Caco-2 (cell line): Measurements from ENCODE around the gene PPP4R1. TPM values are rescaled to one million over a fixed set of nuclear protein-coding genes. Genes with fewer than 3 reads are reported as not detected.
A peak's percentile ranks its signal among the peaks of the same experiment; 100 is the strongest.

ENCODE experiments used
- BruUV-seq: library from RNA; stranded (reverse); fragments of 400-500 nt; replicated peaks from 2 replicates; lab custom pipeline; 2021; lab: Mats Ljungman, UMichigan
- CTCF ChIA-PET: fragments of 300-600 bp; sonication (Branson Sonifier 250); formaldehyde crosslinking; loops from one replicate; lab custom pipeline; 2022; ENCODE audit warnings: antibody characterized with exemption; lab: Charles Lee
- POLR2A ChIA-PET: fragments of 300-600 bp; sonication (Branson Sonifier 250); formaldehyde crosslinking; loops from one replicate; lab custom pipeline; 2022; ENCODE audit warnings: antibody characterized with exemption; lab: Charles Lee
- DNase-seq, 2 experiments: peaks; one replicate each; pipeline versions ENCODE4 v3.0.0 to v3.0.0-alpha.2; 2020 to 2022
- H3K27me3 ChIP-seq: replicated peaks from 2 replicates; pipeline ENCODE4 v1.6.0; 2011; ENCODE audit warnings: low read length; ENCODE audit not compliant: control insufficient read depth, insufficient read depth
- H3K36me3 ChIP-seq: 2 replicates; pipeline ENCODE4 v1.5.1; 2011; ENCODE audit warnings: low read length; ENCODE audit not compliant: control insufficient read depth, insufficient read depth
- H3K4me1 ChIP-seq: fragments of 250-450 bp; sonication (Bioruptor Pico); 2 replicates; pipeline ENCODE4 v1.5.1; 2020; ENCODE audit warnings: mild to moderate bottlenecking
- H3K4me3 ChIP-seq: 2 replicates; pipeline ENCODE4 v1.5.1; 2011; ENCODE audit warnings: low read depth, mild to moderate bottlenecking, control low read depth, low read length
- H3K9me3 ChIP-seq: fragments of 250-450 bp; sonication (Bioruptor Pico); 2 replicates; pipeline ENCODE4 v1.5.1; 2020; ENCODE audit warnings: mild to moderate bottlenecking, moderate library complexity
- H3K27ac Mint-ChIP-seq: one replicate; pipeline ENCODE4 v1.8.0; 2022; ENCODE audit warnings: mixed read lengths; ENCODE audit not compliant: unreplicated experiment
- H3K27me3 Mint-ChIP-seq: one replicate; pipeline ENCODE4 v1.8.0; 2022; ENCODE audit warnings: mixed read lengths; ENCODE audit not compliant: insufficient read depth, unreplicated experiment
- H3K36me3 Mint-ChIP-seq: one replicate; pipeline ENCODE4 v1.8.0; 2022; ENCODE audit warnings: mild to moderate bottlenecking, mixed read lengths; ENCODE audit not compliant: insufficient read depth, unreplicated experiment
- H3K4me1 Mint-ChIP-seq: one replicate; pipeline ENCODE4 v1.8.0; 2022; ENCODE audit warnings: low read depth, mixed read lengths; ENCODE audit not compliant: unreplicated experiment
- H3K4me3 Mint-ChIP-seq: one replicate; pipeline ENCODE4 v1.8.0; 2022; ENCODE audit warnings: mild to moderate bottlenecking, moderate library complexity, mixed read lengths; ENCODE audit not compliant: unreplicated experiment
- H3K9me3 Mint-ChIP-seq: one replicate; pipeline ENCODE4 v1.8.0; 2022; ENCODE audit warnings: mixed read lengths; ENCODE audit not compliant: unreplicated experiment
- CTCF ChIP-seq, 2 experiments: fragments of 200-600 bp in 1 of 2; IDR thresholded peaks; 1 replicate in 1 of 2; 2 replicates in 1 of 2; pipeline versions ENCODE4 v1.5.1 to v1.8.0; 2011 to 2022; ENCODE audit warnings: antibody characterized with exemption in 1 of 2, control low read depth in 1 of 2, inconsistent platforms in 1 of 2, low read depth in 1 of 2, low read length in 1 of 2, mild to moderate bottlenecking in 1 of 2, moderate library complexity in 1 of 2; ENCODE audit not compliant: insufficient read depth in 1 of 2, severe bottlenecking in 1 of 2, unreplicated experiment in 1 of 2
- intact Hi-C: fragments of 100-400 bp; cut with micrococcal nuclease; formaldehyde crosslinking; loops from one replicate; pipeline ENCODE4 v1.10.0; 2022; ENCODE audit not compliant: unreplicated experiment
- total RNA-seq: library from RNA; stranded (reverse); gene quantifications from 2 replicates; pipeline ENCODE4 v1.2.3, GENCODE V29; 2022

PPP4R1 gene
- total RNA-seq, 1 experiment from 2014 or later: 96.6 TPM

- Histone ChIP-seq H3K36me3 (no peaks in the 10 kb centered on the region), H3K4me1 (peaks cover 26% of the 10 kb centered on the region), H3K9me3 (no peaks in the 10 kb centered on the region), H3K4me3 (no peak overlapping the region), H3K27me3 (no peaks in the 10 kb centered on the region)
- CTCF ChIA-PET: no interaction called here
- no peak for DNase-seq
- intact Hi-C loops: loop anchor here (10.0 kb wide), 3 partner anchors 155 to 385 kb away; partner anchors contain the start of gene ANKRD12
- Mint-ChIP-seq H3K9me3 (no peaks in the 10 kb centered on the region), H3K4me3 (no peak overlapping the region), H3K27ac (no peak overlapping the region), H3K4me1 (peaks cover 15% of the 10 kb centered on the region), H3K36me3 (peaks cover 35% of the 10 kb centered on the region), H3K27me3 (no peaks in the 10 kb centered on the region)
- POLR2A ChIA-PET: no interaction called here
- BruUV-seq: no TSS peak
- TF ChIP-seq CTCF (IDR thresholded peaks at IDR 0.05; ENCODE audit: insufficient read depth in 1 of 2, low read depth in 1 of 2, low read length in 1 of 2, severe bottlenecking in 1 of 2, unreplicated experiment in 1 of 2): no peak
These were observed 95.0 kb downstream of the PPP4R1 start for GRCh38 chr18:9519399-9519798.

- H3K27me3 ChIP-seq: no peaks in the 10 kb centered on the region
- H3K36me3 Mint-ChIP-seq: peaks cover 30% of the 10 kb centered on the region
- no peak for DNase-seq
- CTCF ChIA-PET: interaction anchor here (0.7 to 1.2 kb wide), 2 partner anchors 444 to 1269 kb away, joined by 4 to 5 read pairs; no protein-coding TSS in a partner anchor
- H3K4me3 ChIP-seq: no peak overlapping the region
- H3K9me3 Mint-ChIP-seq: no peaks in the 10 kb centered on the region
- no peak overlapping the region for H3K4me3 Mint-ChIP-seq
- peaks cover 15% of the 10 kb centered on the region for H3K4me1 Mint-ChIP-seq
- intact Hi-C loops: loop anchor here (2.0 to 10.0 kb wide), 4 partner anchors 153 to 445 kb away; partner anchors contain the start of gene ANKRD12
- H3K27me3 Mint-ChIP-seq: no peaks in the 10 kb centered on the region
- peaks cover 35% of the 10 kb centered on the region for H3K4me1 ChIP-seq
- no peak for TF ChIP-seq CTCF (IDR thresholded peaks at IDR 0.05; ENCODE audit: insufficient read depth in 1 of 2, low read depth in 1 of 2, low read length in 1 of 2, severe bottlenecking in 1 of 2, unreplicated experiment in 1 of 2)
- no peak overlapping the region for H3K27ac Mint-ChIP-seq
- BruUV-seq: no TSS peak
- H3K9me3 ChIP-seq: no peaks in the 10 kb centered on the region
- POLR2A ChIA-PET: no interaction called here
- H3K36me3 ChIP-seq: no peaks in the 10 kb centered on the region
These were observed 96.5 kb downstream of the PPP4R1 start for GRCh38 chr18:9517869-9518268.

GRCh38 chr18:9516437-9517064 lies 97.8 kb downstream of the PPP4R1 start:
- intact Hi-C loops: loop anchor here (2.0 to 10.0 kb wide), 4 partner anchors 152 to 444 kb away; partner anchors contain the start of gene ANKRD12
- Histone ChIP-seq H3K4me1 (peaks cover 31% of the 10 kb centered on the region), H3K36me3 (no peaks in the 10 kb centered on the region), H3K9me3 (no peaks in the 10 kb centered on the region), H3K4me3 (no peak overlapping the region), H3K27me3 (no peaks in the 10 kb centered on the region)
- Mint-ChIP-seq H3K9me3 (no peaks in the 10 kb centered on the region), H3K4me3 (no peak overlapping the region), H3K36me3 (peaks cover 18% of the 10 kb centered on the region), H3K4me1 (peaks cover 15% of the 10 kb centered on the region), H3K27me3 (no peaks in the 10 kb centered on the region), H3K27ac (no peak overlapping the region)
- ChIA-PET POLR2A (no interaction called here), CTCF (interaction anchor here (0.5 to 1.0 kb wide), 4 partner anchors 21 to 407 kb away, joined by 3 read pairs; no protein-coding TSS in a partner anchor)
- BruUV-seq: no TSS peak
- TF ChIP-seq CTCF (IDR thresholded peaks at IDR 0.05; ENCODE audit: insufficient read depth in 1 of 2, low read depth in 1 of 2, low read length in 1 of 2, severe bottlenecking in 1 of 2, unreplicated experiment in 1 of 2): peak; percentile 82 to 85
- peak in 1 of 2 experiments; percentile 32 for DNase-seq
